Activated T-cell treated with anti-CD3 and anti-CD28 coated beads, Interleukin-2, amount 50 U/mL, for 72 hours (primary cell): ENCODE data around the gene HRH3. TPM values are rescaled to one million over a fixed set of nuclear protein-coding genes. Genes with fewer than 3 reads are reported as not detected.

Source experiments
- ATAC-seq, 2 donors: fragments of 150-1000 bp; cut with Tn5 transposase; replicated peaks in 1 of 2; 2 replicates each; pipeline ENCODE4 v1.10.0; 2021; ENCODE audit warnings: moderate library complexity in 2 of 2, mild to moderate bottlenecking in 1 of 2
- DNase-seq, 2 donors: peaks; one replicate each; pipeline ENCODE4 v3.0.0; 2021 to 2022; ENCODE audit warnings: mixed read lengths in 1 of 2
- H3K27ac Mint-ChIP-seq: one replicate; pipeline ENCODE4 v1.8.0; 2022; ENCODE audit warnings: mild to moderate bottlenecking, moderate library complexity, mixed read lengths
- H3K27me3 Mint-ChIP-seq: one replicate; pipeline ENCODE4 v1.8.0; 2022; ENCODE audit warnings: low read depth, mixed read lengths
- H3K36me3 Mint-ChIP-seq, 2 donors: one replicate each; pipeline ENCODE4 v1.8.0; 2022; ENCODE audit warnings: mixed read lengths in 2 of 2, mild to moderate bottlenecking in 1 of 2; ENCODE audit not compliant: insufficient read depth in 2 of 2
- H3K4me1 Mint-ChIP-seq: one replicate; pipeline ENCODE4 v1.8.0; 2022; ENCODE audit warnings: low read depth, mixed read lengths
- H3K4me3 Mint-ChIP-seq, 2 donors: one replicate each; pipeline ENCODE4 v1.8.0; 2022; ENCODE audit warnings: mild to moderate bottlenecking in 2 of 2, mixed read lengths in 2 of 2, moderate library complexity in 2 of 2
- H3K9me3 Mint-ChIP-seq, 2 donors: one replicate each; pipeline ENCODE4 v1.8.0; 2022; ENCODE audit warnings: mixed read lengths in 2 of 2
- total RNA-seq, 2 donors: library from RNA; stranded (reverse); gene quantifications; one replicate each; pipeline ENCODE4 v1.2.3, GENCODE V29; 2022

The HRH3 gene
- total RNA-seq, 2 donors from 2014 or later, result not detected

- H3K4me1 Mint-ChIP-seq, result peaks cover 16% of the 10 kb centered on the region
- H3K4me3 Mint-ChIP-seq, result no peak overlapping the region
- ATAC-seq (no peak), DNase-seq (no peak)
- no peaks in the 10 kb centered on the region for H3K36me3 Mint-ChIP-seq
- H3K27ac Mint-ChIP-seq, result no peak overlapping the region
- H3K27me3 Mint-ChIP-seq, result no peaks in the 10 kb centered on the region
- no peaks in the 10 kb centered on the region for H3K9me3 Mint-ChIP-seq
Measured at GRCh38 chr20:62254021-62254724, 34.1 kb upstream of the HRH3 start.

GRCh38 chr20:62253398-62253797 lies 33.3 kb upstream of the HRH3 start:
- DNase-seq (no peak), ATAC-seq (no peak)
- Mint-ChIP-seq H3K27me3 (no peaks in the 10 kb centered on the region), H3K4me3 (no peak overlapping the region), H3K4me1 (peaks cover 16% of the 10 kb centered on the region), H3K27ac (no peak overlapping the region), H3K9me3 (no peaks in the 10 kb centered on the region), H3K36me3 (no peaks in the 10 kb centered on the region)

GRCh38 chr20:62252342-62252966 lies 32.4 kb upstream of the HRH3 start:
- Mint-ChIP-seq H3K4me3 (no peak overlapping the region), H3K27me3 (no peaks in the 10 kb centered on the region), H3K36me3 (no peaks in the 10 kb centered on the region), H3K4me1 (peaks cover 16% of the 10 kb centered on the region), H3K27ac (no peak overlapping the region), H3K9me3 (no peaks in the 10 kb centered on the region)
- no peak for ATAC-seq
- DNase-seq, result no peak

- Mint-ChIP-seq H3K4me1 (peaks cover 15% of the 10 kb centered on the region), H3K36me3 (no peaks in the 10 kb centered on the region), H3K27ac (no peak overlapping the region), H3K9me3 (no peaks in the 10 kb centered on the region), H3K27me3 (no peaks in the 10 kb centered on the region), H3K4me3 (no peak overlapping the region)
- DNase-seq (no peak), ATAC-seq (no peak)
Measured at GRCh38 chr20:62248890-62249560, 28.9 kb upstream of the HRH3 start.

GRCh38 chr20:62246872-62247652 lies 27.0 kb upstream of the HRH3 start:
- Mint-ChIP-seq H3K27me3 (no peaks in the 10 kb centered on the region), H3K27ac (no peak overlapping the region), H3K9me3 (no peaks in the 10 kb centered on the region), H3K4me3 (no peak overlapping the region), H3K36me3 (no peaks in the 10 kb centered on the region), H3K4me1 (peaks cover 15% of the 10 kb centered on the region)
- ATAC-seq (no peak), DNase-seq (no peak)

- Mint-ChIP-seq H3K36me3 (no peaks in the 10 kb centered on the region), H3K4me3 (no peak overlapping the region), H3K4me1 (peaks cover 15% of the 10 kb centered on the region), H3K27me3 (no peaks in the 10 kb centered on the region), H3K9me3 (no peaks in the 10 kb centered on the region), H3K27ac (no peak overlapping the region)
- no peak for ATAC-seq
- no peak for DNase-seq
Measured at GRCh38 chr20:62246431-62246830, 26.4 kb upstream of the HRH3 start.

- Mint-ChIP-seq H3K4me3 (no peak overlapping the region), H3K27me3 (no peaks in the 10 kb centered on the region), H3K36me3 (no peaks in the 10 kb centered on the region), H3K4me1 (peaks cover 15% of the 10 kb centered on the region), H3K9me3 (no peaks in the 10 kb centered on the region), H3K27ac (no peak overlapping the region)
- DNase-seq (no peak), ATAC-seq (no peak)
Measured at GRCh38 chr20:62245911-62246280, 25.8 kb upstream of the HRH3 start.

GRCh38 chr20:62244644-62245108 lies 24.6 kb upstream of the HRH3 start:
- ATAC-seq (no peak), DNase-seq (no peak)
- Mint-ChIP-seq H3K9me3 (no peaks in the 10 kb centered on the region), H3K27ac (no peak overlapping the region), H3K4me1 (peaks cover 23% of the 10 kb centered on the region), H3K36me3 (no peaks in the 10 kb centered on the region), H3K27me3 (no peaks in the 10 kb centered on the region), H3K4me3 (no peak overlapping the region)

- ATAC-seq, result no peak
- H3K4me1 Mint-ChIP-seq, result peaks cover 30% of the 10 kb centered on the region
- no peaks in the 10 kb centered on the region for H3K27me3 Mint-ChIP-seq
- H3K4me3 Mint-ChIP-seq, result no peak overlapping the region
- H3K9me3 Mint-ChIP-seq, result no peaks in the 10 kb centered on the region
- H3K27ac Mint-ChIP-seq, result no peak overlapping the region
- no peak for DNase-seq
- H3K36me3 Mint-ChIP-seq, result no peaks in the 10 kb centered on the region
Measured at GRCh38 chr20:62243906-62244515, 23.9 kb upstream of the HRH3 start.

- peaks cover 30% of the 10 kb centered on the region for H3K4me1 Mint-ChIP-seq
- no peaks in the 10 kb centered on the region for H3K36me3 Mint-ChIP-seq
- ATAC-seq (no peak), DNase-seq (no peak)
- H3K4me3 Mint-ChIP-seq, result no peak overlapping the region
- no peaks in the 10 kb centered on the region for H3K9me3 Mint-ChIP-seq
- no peaks in the 10 kb centered on the region for H3K27me3 Mint-ChIP-seq
- H3K27ac Mint-ChIP-seq, result no peak overlapping the region
Measured at GRCh38 chr20:62243106-62243505, 23.0 kb upstream of the HRH3 start.

- H3K4me1 Mint-ChIP-seq, result peaks cover 35% of the 10 kb centered on the region
- ATAC-seq, result no peak
- DNase-seq, result no peak
- H3K4me3 Mint-ChIP-seq, result no peak overlapping the region
- H3K27me3 Mint-ChIP-seq, result no peaks in the 10 kb centered on the region
- H3K9me3 Mint-ChIP-seq, result no peaks in the 10 kb centered on the region
- H3K27ac Mint-ChIP-seq, result no peak overlapping the region
- H3K36me3 Mint-ChIP-seq, result no peaks in the 10 kb centered on the region
Measured at GRCh38 chr20:62242176-62242575, 22.1 kb upstream of the HRH3 start.

- ATAC-seq, result no peak
- no peak for DNase-seq
- Mint-ChIP-seq H3K27me3 (no peaks in the 10 kb centered on the region), H3K4me3 (no peak overlapping the region), H3K36me3 (no peaks in the 10 kb centered on the region), H3K27ac (peak overlapping the region; percentile 26), H3K9me3 (no peaks in the 10 kb centered on the region), H3K4me1 (peaks cover 29% of the 10 kb centered on the region)
Measured at GRCh38 chr20:62241506-62241905, 21.4 kb upstream of the HRH3 start.
